K562 (cell line): ENCODE measurements around the gene ZNF593OS. TPM values are rescaled to one million over a fixed set of nuclear protein-coding genes. Genes with fewer than 3 reads are reported as not detected.

Experiments
- AFF1 ChIP-seq, 2 experiments: fragments of 450-650 bp; IDR thresholded peaks; 2 replicates each; pipeline ENCODE4 v1.6.1; 2018; ENCODE audit warnings: mild to moderate bottlenecking in 2 of 2, low read depth in 1 of 2; ENCODE audit not compliant: partially characterized antibody in 2 of 2
- COPS2 ChIP-seq: fragments of 450-650 bp; conservative IDR thresholded peaks from 2 replicates; pipeline ENCODE4 v1.6.1; 2016; ENCODE audit warnings: mild to moderate bottlenecking, moderate library complexity
- E2F8 ChIP-seq: fragments of 450-650 bp; IDR thresholded peaks from 2 replicates; pipeline ENCODE4 v1.7.1; 2018; ENCODE audit warnings: mild to moderate bottlenecking, low read depth; ENCODE audit not compliant: partially characterized antibody
- FOXA3 ChIP-seq, 2 experiments: fragments of 450-650 bp in 1 of 2; sonication (generic) in 1 of 2; formaldehyde crosslinking; IDR thresholded peaks in 1 of 2; conservative IDR thresholded peaks in 1 of 2; 2 replicates each; pipeline versions ENCODE4 v1.4.0 to v1.8.0; 2020 to 2022; ENCODE audit warnings: mild to moderate bottlenecking in 2 of 2, missing genetic modification reagents in 1 of 2
- HDAC2 ChIP-seq: fragments of 450-650 bp; IDR thresholded peaks from 2 replicates; pipeline ENCODE4 v1.6.1; 2016; ENCODE audit warnings: mild to moderate bottlenecking
- SREBF1 ChIP-seq: fragments of 150-350 bp; IDR thresholded peaks from 2 replicates; pipeline ENCODE4 v1.6.1; 2014; ENCODE audit warnings: antibody characterized with exemption, low read depth, low read length, borderline replicate concordance
- SRF ChIP-seq, 2 experiments: fragments of 250-450, 450-650 bp in 1 of 2; sonication (Bioruptor Pico) in 1 of 2; sonication (generic) in 1 of 2; formaldehyde crosslinking; IDR thresholded peaks; 2 replicates each; pipeline versions ENCODE4 v1.5.0 to v1.5.1; 2020 to 2022; ENCODE audit warnings: mild to moderate bottlenecking in 1 of 2, missing genetic modification reagents in 1 of 2
- ZNF23 ChIP-seq: fragments of 250-450 bp; sonication (Bioruptor Pico); IDR thresholded peaks from 2 replicates; pipeline ENCODE4 v1.4.0; 2020; ENCODE audit warnings: mild to moderate bottlenecking
- ZNF436 ChIP-seq: fragments of 250-450, 450-650 bp; sonication (Bioruptor Pico); formaldehyde crosslinking; IDR thresholded peaks from 2 replicates; pipeline ENCODE4 v1.7.0; 2020; ENCODE audit warnings: mild to moderate bottlenecking
- ZNF592 ChIP-seq: fragments of 450-650 bp; IDR thresholded peaks from 2 replicates; pipeline ENCODE4 v1.6.1; 2017; ENCODE audit warnings: antibody characterized with exemption, mild to moderate bottlenecking
- ZNF639 ChIP-seq, 2 experiments: fragments of 200-800 bp in 1 of 2; sonication (Bioruptor generic) in 1 of 2; sonication (generic) in 1 of 2; formaldehyde crosslinking in 1 of 2; IDR thresholded peaks in 1 of 2; conservative IDR thresholded peaks in 1 of 2; 2 replicates each; pipeline versions ENCODE4 v1.5.0 to v1.6.1; 2016 to 2020; ENCODE audit warnings: missing compliant biosample characterization in 1 of 2, missing genetic modification characterization in 1 of 2, missing genetic modification reagents in 1 of 2
- ZNF79 ChIP-seq: fragments of 250-450 bp; sonication (Bioruptor Pico); IDR thresholded peaks from 2 replicates; pipeline ENCODE4 v1.4.0; 2020; ENCODE audit warnings: low read depth, mild to moderate bottlenecking, moderate library complexity
- polyA plus RNA-seq, 8 experiments: library from polyadenylated mRNA; depleted of rRNA in 4 of 8; stranded (reverse) in 5 of 8; unstranded in 3 of 8; fragments of >200 nt; fragmentation: Nextera tagmentation in 2 of 8; fragmentation: Illumina TruSeq in 1 of 8; extraction: Ambion mirVana in 2 of 8; extraction: Trizol in 1 of 8; gene quantifications; 2 replicates each; pipeline versions ENCODE4 v1.2.1 to v1.2.3, GENCODE V29; 2011 to 2014; ENCODE audit warnings: inconsistent platforms in 1 of 8, missing spikeins in 1 of 8
- total RNA-seq, 7 experiments: library from RNA; depleted of rRNA in 6 of 7; stranded (reverse); fragments of >200 nt in 6 of 7; fragmentation: Illumina TruSeq in 2 of 7; extraction: Trizol in 2 of 7; gene quantifications; 2 replicates each; pipeline versions ENCODE4 v1.2.1 to v1.2.3, GENCODE V29; 2011 to 2021; ENCODE audit warnings: low replicate concordance in 1 of 7

The ZNF593OS gene
- total and polyA plus RNA-seq, 9 of the 15 experiments (the other 6 are each of a cell fraction or from before 2014, with no cell fraction given): 0.24 to 0.27 TPM; not detected in 7

GRCh38 chr1:26126321-26127084 is 45.1 kb downstream of the ZNF593OS start (continued):
- TF ChIP-seq ZNF592: peak; percentile 89
- no peak; a peak in 1 of 4 replicates for TF ChIP-seq FOXA3 (CRISPR knock-in tag; conservative IDR thresholded peaks at IDR 0.05 in 1 of 2, IDR thresholded peaks at IDR 0.05 in 1 of 2)
- no peak for TF ChIP-seq SREBF1
- peak; percentile 62 for TF ChIP-seq E2F8
- no peak for TF ChIP-seq COPS2
- peak; percentile 86 to 94 for TF ChIP-seq AFF1 (IDR thresholded peaks at IDR 0.05; ENCODE audit: low read depth in 1 of 2, partially characterized antibody in 2 of 2)
- peak; percentile 36; the same call in 1 of the 2 replicates for TF ChIP-seq ZNF23 (CRISPR knock-in tag)
- peak; percentile 24; the same call in 1 of the 2 replicates for TF ChIP-seq ZNF79 (CRISPR knock-in tag)
- TF ChIP-seq ZNF639 (CRISPR knock-in tag; conservative IDR thresholded peaks at IDR 0.05 in 1 of 2, IDR thresholded peaks at IDR 0.05 in 1 of 2): peak in 1 of 2 experiments; percentile 51; a peak in 2 of 4 replicates
- TF ChIP-seq HDAC2: peak; percentile 93
- peak; percentile 55; the same call in 1 of the 2 replicates for TF ChIP-seq ZNF436
- TF ChIP-seq SRF (CRISPR knock-in tag; IDR thresholded peaks at IDR 0.05): 0 out of 4 replicates have a peak, but pooled peaks of 1 of the 2 experiments have one; percentile 61
